Endodermal cell (in vitro differentiated cells): ENCODE data around the gene AOX1. TPM values are rescaled to one million over a fixed set of nuclear protein-coding genes. Genes with fewer than 3 reads are reported as not detected.

Experiments used
- DNase-seq: peaks from one replicate; pipeline ENCODE4 v3.0.0-alpha.2; 2017
- H3K27ac ChIP-seq: 2 replicates; pipeline ENCODE4 v1.5.1; 2013; ENCODE audit warnings: mild to moderate bottlenecking, low read depth, low read length, moderate library complexity
- H3K27me3 ChIP-seq: 2 replicates; pipeline ENCODE4 v1.6.1; 2013; ENCODE audit warnings: mild to moderate bottlenecking, low read length, moderate library complexity; ENCODE audit not compliant: insufficient read depth, control insufficient read depth, poor library complexity, severe bottlenecking
- H3K36me3 ChIP-seq: 2 replicates; pipeline ENCODE4 v1.7.0; 2013; ENCODE audit warnings: mild to moderate bottlenecking, low read length, moderate library complexity; ENCODE audit not compliant: control insufficient read depth, insufficient read depth
- H3K4me1 ChIP-seq: one replicate; pipeline ENCODE4 v1.7.0; 2013; ENCODE audit warnings: low read length; ENCODE audit not compliant: control insufficient read depth, insufficient read depth
- H3K4me3 ChIP-seq: 2 replicates; pipeline ENCODE4 v1.5.1; 2013; ENCODE audit warnings: mild to moderate bottlenecking, low read length, moderate library complexity
- H3K9ac ChIP-seq: 2 replicates; pipeline ENCODE4 v1.6.1; 2013; ENCODE audit warnings: mild to moderate bottlenecking, low read length, moderate library complexity; ENCODE audit not compliant: poor library complexity, severe bottlenecking; ENCODE audit errors: extremely low read depth
- H3K9me3 ChIP-seq: 2 replicates; pipeline ENCODE4 v1.6.1; 2013; ENCODE audit warnings: mild to moderate bottlenecking, low read length, moderate library complexity; ENCODE audit not compliant: control insufficient read depth
- H3K27ac Mint-ChIP-seq: 2 replicates; pipeline ENCODE4 v1.8.0; 2020; ENCODE audit warnings: mixed read lengths
- H3K27me3 Mint-ChIP-seq: 2 replicates; pipeline ENCODE4 v1.8.0; 2021; ENCODE audit warnings: mild to moderate bottlenecking, mixed read lengths; ENCODE audit not compliant: insufficient read depth
- H3K36me3 Mint-ChIP-seq: 2 replicates; pipeline ENCODE4 v1.8.0; 2020; ENCODE audit warnings: low read depth, mixed read lengths
- H3K4me1 Mint-ChIP-seq: 2 replicates; pipeline ENCODE4 v1.8.0; 2020; ENCODE audit warnings: mixed read lengths
- H3K4me3 Mint-ChIP-seq: 2 replicates; pipeline ENCODE4 v1.8.0; 2020; ENCODE audit warnings: mild to moderate bottlenecking, moderate library complexity, mixed read lengths
- H3K9me3 Mint-ChIP-seq: 2 replicates; pipeline ENCODE4 v1.8.0; 2020; ENCODE audit warnings: mild to moderate bottlenecking, mixed read lengths
- CTCF ChIP-seq: fragments of 200-600 bp; sonication (generic); conservative IDR thresholded peaks from 2 replicates; pipeline ENCODE4 v1.5.0; 2021; ENCODE audit warnings: antibody characterized with exemption, mild to moderate bottlenecking
- WGBS, 2 experiments: methylation state at CpG; one replicate each; pipeline versions ENCODE4 v1.1.5 to v1.1.7; 2013; ENCODE audit warnings: missing lambda C conversion rate in 2 of 2, mixed read lengths in 1 of 2; ENCODE audit not compliant: insufficient coverage in 1 of 2, insufficient read length in 1 of 2; 5-methylcytosine and 5-hydroxymethylcytosine counted together
- total RNA-seq, 2 donors: library from RNA; stranded (reverse); fragmentation: NEBNext Ultra II Directional in 1 of 2; extraction: Animal tissue kit (Norgen Biotek cat#: 25700) in 1 of 2; gene quantifications; 2 replicates in 1 of 2; 3 replicates in 1 of 2; pipeline ENCODE4 v1.2.1, GENCODE V29; 2021

AOX1 gene
- total RNA-seq, 2 donors from 2014 or later, result 8.8 to 15.5 TPM

GRCh38 chr2:200567932-200568331 lies 17.9 kb upstream of the AOX1 start:
- Histone ChIP-seq H3K4me1 (no peaks in the 10 kb centered on the region), H3K9ac (no peak overlapping the region), H3K27me3 (no peaks in the 10 kb centered on the region), H3K4me3 (no peak overlapping the region), H3K36me3 (peaks cover 7% of the 10 kb centered on the region), H3K9me3 (no peaks in the 10 kb centered on the region), H3K27ac (no peak overlapping the region)
- no peak overlapping the region for H3K27ac Mint-ChIP-seq
- H3K4me3 Mint-ChIP-seq, result no peak overlapping the region
- DNase-seq, result no peak
- no peak for TF ChIP-seq CTCF
- H3K9me3 Mint-ChIP-seq, result peaks cover 28% of the 10 kb centered on the region
- whole genome bisulfite sequencing, 2 experiments, result 88 to 100% methylated on average over 1 to 3 of the region's 3 CpGs
- H3K27me3 Mint-ChIP-seq, result peaks cover 1% of the 10 kb centered on the region
- peaks cover 26% of the 10 kb centered on the region for H3K36me3 Mint-ChIP-seq
- H3K4me1 Mint-ChIP-seq, result no peaks in the 10 kb centered on the region

- no peak for DNase-seq
- no peak overlapping the region for H3K9ac ChIP-seq
- peaks cover 6% of the 10 kb centered on the region for H3K36me3 ChIP-seq
- H3K9me3 ChIP-seq, result no peaks in the 10 kb centered on the region
- H3K27me3 ChIP-seq, result no peaks in the 10 kb centered on the region
- Mint-ChIP-seq H3K4me3 (no peak overlapping the region), H3K9me3 (no peaks in the 10 kb centered on the region), H3K27ac (no peak overlapping the region), H3K4me1 (no peaks in the 10 kb centered on the region), H3K27me3 (no peaks in the 10 kb centered on the region), H3K36me3 (peaks cover 10% of the 10 kb centered on the region)
- no peak overlapping the region for H3K4me3 ChIP-seq
- no peak overlapping the region for H3K27ac ChIP-seq
- TF ChIP-seq CTCF, result peak; percentile 68
- WGBS, 2 experiments, result 72% methylated on average over 2 of the region's 2 CpGs; no CpG with 5 or more reads in 1 of the 2 experiments
- no peaks in the 10 kb centered on the region for H3K4me1 ChIP-seq
Observed at GRCh38 chr2:200575957-200576356, 9.9 kb upstream of the AOX1 start.

- 96 to 100% methylated on average over 1 to 2 of the region's 3 CpGs for WGBS, 2 experiments
- H3K27ac Mint-ChIP-seq, result no peak overlapping the region
- no peaks in the 10 kb centered on the region for H3K27me3 Mint-ChIP-seq
- H3K4me1 Mint-ChIP-seq, result no peaks in the 10 kb centered on the region
- peaks cover 10% of the 10 kb centered on the region for H3K36me3 Mint-ChIP-seq
- no peaks in the 10 kb centered on the region for H3K27me3 ChIP-seq
- no peak overlapping the region for H3K4me3 ChIP-seq
- no peak for DNase-seq
- H3K4me1 ChIP-seq, result no peaks in the 10 kb centered on the region
- no peak overlapping the region for H3K27ac ChIP-seq
- TF ChIP-seq CTCF, result peak; percentile 51
- no peaks in the 10 kb centered on the region for H3K9me3 ChIP-seq
- H3K4me3 Mint-ChIP-seq, result no peak overlapping the region
- no peaks in the 10 kb centered on the region for H3K9me3 Mint-ChIP-seq
- no peak overlapping the region for H3K9ac ChIP-seq
- peaks cover 6% of the 10 kb centered on the region for H3K36me3 ChIP-seq
Observed at GRCh38 chr2:200577027-200577426, 8.8 kb upstream of the AOX1 start.
